GM18511 (cell line): ENCODE data around the gene ATRX.
"Not testable (repeated sequence)": the region's sequence is repeated elsewhere in the genome, so short reads cannot be mapped to it uniquely, and the experiment has no call there.

ENCODE experiments used
- ATAC-seq: cut with Tn5 transposase; IDR thresholded peaks from one replicate; pipeline ENCODE4 v1.9.1; 2021; ENCODE audit warnings: mild to moderate bottlenecking, moderate library complexity; ENCODE audit not compliant: unreplicated experiment

ATRX gene

GRCh38 chrX:77731821-77732419 lies 54.1 kb downstream of the ATRX start:
- no peak for ATAC-seq

- ATAC-seq: not testable (repeated sequence)
Measured at GRCh38 chrX:77726095-77726494, 59.9 kb downstream of the ATRX start.

DNA sequence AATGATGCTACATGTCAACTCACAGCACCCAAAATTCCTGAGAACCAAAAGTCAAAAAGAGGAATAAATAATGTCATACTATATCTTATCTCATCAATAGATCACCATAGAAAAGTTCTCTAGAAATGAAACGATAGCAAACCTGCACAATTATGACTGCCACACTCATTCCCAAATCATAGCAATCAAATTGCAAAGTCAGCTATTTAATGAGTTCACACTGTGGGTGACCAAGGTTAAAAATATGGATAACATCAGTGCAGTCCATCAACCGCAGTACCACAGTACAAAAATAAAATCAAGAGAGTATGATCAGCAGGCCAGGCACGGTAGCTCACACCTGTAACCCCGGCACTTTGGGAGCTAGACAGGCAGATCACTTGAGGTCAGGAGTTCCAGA lies 62.3 kb downstream of the ATRX start:
- no peak for ATAC-seq

GRCh38 chrX:77719388-77719787 lies 66.6 kb downstream of the ATRX start:
- no peak for ATAC-seq

GRCh38 chrX:77704881-77705280 lies 81.1 kb downstream of the ATRX start:
- ATAC-seq: no peak

DNA sequence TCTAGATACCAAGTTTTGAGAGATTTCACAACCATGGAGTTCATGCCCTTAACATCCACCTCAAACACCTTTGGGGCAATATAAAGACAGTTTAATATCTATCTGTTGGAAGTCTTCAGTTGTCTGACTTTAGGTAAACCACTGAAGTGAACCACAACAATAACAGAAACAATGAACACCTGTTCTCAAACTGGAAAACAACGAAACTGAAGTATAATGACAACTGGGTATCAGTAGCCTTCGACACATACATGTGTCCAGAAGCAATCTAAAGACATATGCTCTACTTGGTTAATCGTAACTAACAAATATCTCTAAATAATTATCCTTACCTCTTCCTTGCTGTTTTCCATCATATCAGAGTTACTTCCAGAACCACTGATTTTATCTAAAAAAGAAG lies 87.8 kb downstream of the ATRX start:
- ATAC-seq: no peak

- ATAC-seq: no peak
Measured at GRCh38 chrX:77694491-77694890, 91.5 kb downstream of the ATRX start.

DNA sequence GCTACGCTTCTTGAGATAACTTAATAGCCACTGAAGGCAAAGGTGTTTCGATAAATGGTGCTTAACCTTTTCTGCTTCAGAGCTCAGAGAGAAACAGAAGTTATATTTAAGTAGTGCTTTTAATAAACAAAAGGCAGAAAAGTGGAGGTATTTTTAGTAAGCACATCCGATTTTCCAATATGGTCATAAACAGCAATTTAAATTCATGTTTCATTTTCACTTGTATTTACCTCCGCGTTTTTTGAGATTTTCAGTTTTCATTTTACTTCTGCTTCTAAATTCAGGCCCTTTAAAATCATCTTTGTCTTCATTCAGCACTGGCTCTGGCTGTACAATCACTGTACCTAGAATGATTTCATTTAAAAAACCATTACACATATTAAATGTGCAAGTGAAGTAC lies 92.4 kb downstream of the ATRX start:
- ATAC-seq: no peak

DNA sequence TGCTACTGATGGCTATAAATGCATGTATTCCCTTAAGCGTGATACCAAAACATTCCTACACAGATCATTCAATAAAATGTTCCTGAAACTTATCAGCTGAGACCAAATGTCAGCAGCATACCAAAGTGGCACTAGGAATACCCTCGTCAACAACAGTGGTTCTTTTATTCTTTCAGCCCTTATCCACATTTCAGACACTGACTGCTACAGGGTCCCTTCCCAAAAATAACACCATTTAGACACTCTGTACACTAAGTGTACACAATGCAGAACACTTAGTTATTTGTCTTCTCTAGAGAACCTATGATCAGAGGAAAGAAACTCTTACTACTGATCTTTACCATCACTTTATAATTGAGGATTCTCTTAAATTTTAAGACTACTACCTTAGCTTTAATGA lies 94.1 kb downstream of the ATRX start:
- ATAC-seq: no peak

DNA sequence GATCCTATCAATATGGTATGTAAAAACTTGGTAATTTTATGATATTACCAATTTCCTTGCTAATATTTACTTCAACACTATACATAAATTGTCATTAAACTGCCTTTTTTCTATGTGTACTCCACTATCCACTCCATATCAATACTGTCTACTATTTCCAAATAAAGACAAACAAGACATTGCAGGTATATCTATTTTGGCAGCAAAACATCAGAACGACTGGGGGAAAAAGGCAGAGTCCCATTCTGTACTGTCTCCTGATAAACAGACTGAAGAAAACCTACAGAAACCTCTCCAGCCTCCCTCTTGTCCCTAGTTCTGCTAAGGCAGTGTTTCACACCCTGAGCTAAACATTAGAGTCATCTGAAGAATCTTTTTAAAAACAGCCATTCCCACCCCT lies 96.6 kb downstream of the ATRX start:
- ATAC-seq: no peak

DNA sequence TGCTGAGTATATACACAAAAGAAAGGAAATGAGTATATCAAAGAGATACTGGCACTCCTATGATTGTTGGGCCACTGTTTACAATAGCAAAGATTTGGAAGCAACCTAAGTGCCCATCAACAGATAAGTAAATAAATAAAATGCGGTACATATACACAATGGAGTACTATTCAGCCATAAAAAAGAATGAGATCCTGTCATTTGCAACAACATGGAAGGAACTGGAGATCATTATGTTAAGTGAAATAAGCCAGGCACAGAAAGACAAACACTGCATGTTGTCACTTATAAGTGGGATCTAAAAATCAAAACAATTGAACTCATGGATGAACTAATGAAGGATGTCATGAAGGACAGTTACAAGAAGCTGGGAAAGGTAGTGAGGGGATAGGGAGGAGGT lies 100.3 kb downstream of the ATRX start:
- not testable (repeated sequence) for ATAC-seq

GRCh38 chrX:77679144-77679543 lies 106.9 kb downstream of the ATRX start:
- no peak for ATAC-seq

- no peak for ATAC-seq
Measured at GRCh38 chrX:77675986-77676385, 110.0 kb downstream of the ATRX start.

DNA sequence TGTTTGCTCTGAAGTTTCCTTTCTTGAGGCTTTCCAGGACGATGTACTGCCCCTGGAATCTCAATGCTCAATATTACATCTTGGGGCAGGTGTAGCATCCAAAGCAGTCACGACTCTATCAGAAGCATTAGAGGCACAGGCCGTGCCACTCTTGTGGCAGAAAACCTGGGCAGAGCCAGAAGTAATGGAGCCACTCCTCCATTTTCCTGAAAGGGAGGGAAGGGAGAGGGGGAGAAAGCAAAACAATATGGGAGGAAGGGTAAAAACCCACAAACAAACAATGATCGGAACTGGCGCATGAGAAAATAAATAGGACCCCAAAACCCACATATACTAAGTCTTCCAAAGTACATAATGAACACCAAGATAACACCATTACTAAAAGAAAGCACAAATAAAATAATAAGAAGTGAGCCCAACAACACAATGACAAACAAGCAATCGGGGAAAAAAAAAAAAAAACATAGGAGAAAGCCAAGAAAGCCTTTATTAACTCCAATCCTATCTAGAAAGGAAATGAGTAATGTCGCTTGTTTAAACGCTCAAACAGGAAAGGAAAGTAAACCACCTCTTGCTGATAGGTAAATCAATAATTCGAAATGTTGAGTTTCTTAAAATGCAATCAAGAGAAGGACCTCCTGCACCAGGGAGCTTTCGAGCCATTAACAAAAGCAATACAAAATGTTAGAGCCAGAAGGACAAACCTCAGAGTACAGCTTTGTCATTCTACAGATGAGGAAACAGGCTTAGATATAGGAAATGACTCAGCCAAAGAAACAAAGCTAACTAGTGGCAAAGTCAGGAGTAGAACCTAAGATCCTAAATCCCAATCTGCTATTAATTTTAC lies 117.4 kb downstream of the ATRX start:
- ATAC-seq: no peak

DNA sequence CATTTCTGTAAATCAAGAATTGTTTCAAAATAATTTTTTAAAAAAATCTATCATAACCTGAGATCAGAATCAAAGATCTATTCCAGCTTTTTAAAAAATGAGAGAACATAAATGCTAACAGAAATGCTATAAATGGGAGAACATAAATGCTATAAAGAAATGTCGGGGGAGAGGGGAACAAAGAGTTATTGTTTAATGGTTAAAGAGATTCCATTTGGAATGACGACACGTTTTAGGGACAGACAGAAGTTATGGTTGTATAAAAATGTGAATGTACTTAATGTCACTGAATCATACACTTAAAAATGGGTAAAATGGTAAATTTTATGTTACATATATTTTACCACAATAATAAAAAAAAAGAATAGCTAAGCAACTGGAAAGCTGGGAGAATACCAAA lies 127.1 kb downstream of the ATRX start:
- no peak for ATAC-seq

DNA sequence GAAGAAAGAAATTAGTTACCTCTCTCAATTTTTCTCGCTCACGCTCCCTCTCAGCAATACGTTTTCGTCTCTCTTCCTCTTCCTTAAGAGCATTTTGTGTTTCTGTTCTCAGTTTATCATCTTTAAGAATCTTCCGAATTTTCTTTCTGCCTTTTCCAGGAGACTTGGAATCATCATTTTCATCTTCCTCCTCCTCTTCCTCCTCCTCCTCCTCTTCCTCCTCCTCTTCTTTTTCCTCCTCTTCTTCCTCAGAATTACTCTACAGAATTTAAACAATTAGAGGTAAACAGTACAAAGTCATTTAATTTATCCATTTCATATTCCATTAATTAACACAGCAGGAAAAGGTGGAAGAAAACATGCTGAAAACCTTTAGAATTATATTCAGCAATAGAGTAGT lies 133.9 kb downstream of the ATRX start:
- ATAC-seq: no peak

GRCh38 chrX:77640702-77641101 lies 145.3 kb downstream of the ATRX start:
- peak; percentile 61 for ATAC-seq

GRCh38 chrX:77639820-77640219 lies 146.2 kb downstream of the ATRX start:
- no peak for ATAC-seq

GRCh38 chrX:77638397-77638796 lies 147.6 kb downstream of the ATRX start:
- no peak for ATAC-seq

- no peak for ATAC-seq
Measured at GRCh38 chrX:77635373-77635772, 150.6 kb downstream of the ATRX start.

GRCh38 chrX:77628294-77629025 lies 157.6 kb downstream of the ATRX start:
- ATAC-seq: no peak

DNA sequence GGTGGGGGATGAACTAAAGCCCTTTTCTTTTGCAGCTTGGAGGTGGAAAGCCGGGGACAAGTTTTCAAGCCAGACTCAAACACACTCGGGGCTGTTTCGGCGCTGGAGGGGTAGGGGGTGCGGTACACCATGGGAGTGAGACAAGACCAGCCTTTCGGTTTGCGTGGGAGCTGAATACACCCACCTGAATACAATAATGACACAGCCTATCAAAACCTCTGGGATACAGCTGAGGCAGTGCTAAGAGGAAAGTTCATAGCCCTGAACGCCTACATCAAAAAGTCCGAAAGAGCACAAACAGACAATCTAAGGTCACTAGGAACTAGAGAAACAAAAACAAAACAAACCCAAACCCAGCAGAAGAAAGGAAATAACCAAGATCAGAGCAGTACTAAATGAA lies 163.3 kb downstream of the ATRX start:
- ATAC-seq: no peak
